ENCODE measurements around the gene ADCY2. TPM values are rescaled to one million over a fixed set of nuclear protein-coding genes. Genes with fewer than 3 reads are reported as not detected.

The ADCY2 gene
- total RNA-seq, 6 experiments from 2014 or later, result 0.93 TPM; not detected in 5

- ATAC-seq (no peak), DNase-seq (no peak)
- Histone ChIP-seq H3K9me3 (no peaks in the 10 kb centered on the region), H3K27me3 (peaks cover 0 to 3% of the 10 kb centered on the region in 2 donors), H3K4me3 (no peak overlapping the region), H3K36me3 (no peaks in the 10 kb centered on the region), H3K4me1 (no peaks in the 10 kb centered on the region), H3K27ac (no peak overlapping the region)
- whole genome bisulfite sequencing (ENCODE audit: insufficient coverage, low coverage, low lambda C conversion rate, missing lambda C conversion rate), result 45% methylated on average over 3 of the region's 5 CpGs
- no peak for TF ChIP-seq CTCF (IDR thresholded peaks at IDR 0.05)
- TF ChIP-seq POLR2A (IDR thresholded peaks at IDR 0.05), result no peak
- intact Hi-C loops (cut with DNase I), result no loop called here
Observed at GRCh38 chr5:7742241-7742656, 346.3 kb downstream of the ADCY2 start.

- peak; percentile 66 to 95 (median 90) for TF ChIP-seq CTCF (IDR thresholded peaks at IDR 0.05)
- no peak for TF ChIP-seq POLR2A (IDR thresholded peaks at IDR 0.05)
- H3K27me3 ChIP-seq, result peaks cover 0 to 3% of the 10 kb centered on the region in 2 donors
- peak; percentile 45 to 67 (median 56) for DNase-seq
- no peak overlapping the region for H3K27ac ChIP-seq
- 27% methylated on average over 11 of the region's 11 CpGs for WGBS (ENCODE audit: insufficient coverage, low coverage, low lambda C conversion rate, missing lambda C conversion rate)
- intact Hi-C loops (cut with DNase I), result no loop called here
- ATAC-seq, result peak; percentile 69 to 77 (median 74)
- no peak overlapping the region for H3K4me3 ChIP-seq
- no peaks in the 10 kb centered on the region for H3K4me1 ChIP-seq
- no peaks in the 10 kb centered on the region for H3K9me3 ChIP-seq
- H3K36me3 ChIP-seq, result no peaks in the 10 kb centered on the region
Observed at GRCh38 chr5:7745882-7746610, 350.1 kb downstream of the ADCY2 start.

GRCh38 chr5:7747728-7748127 lies 351.8 kb downstream of the ADCY2 start:
- Histone ChIP-seq H3K27ac (no peak overlapping the region), H3K36me3 (no peaks in the 10 kb centered on the region), H3K9me3 (no peaks in the 10 kb centered on the region), H3K27me3 (peaks cover 0 to 3% of the 10 kb centered on the region in 2 donors), H3K4me1 (no peaks in the 10 kb centered on the region), H3K4me3 (no peak overlapping the region)
- intact Hi-C loops (cut with DNase I), result no loop called here
- DNase-seq, result no peak
- WGBS (ENCODE audit: insufficient coverage, low coverage, low lambda C conversion rate, missing lambda C conversion rate), result 60% methylated on average over 6 of the region's 6 CpGs
- no peak for ATAC-seq
- no peak for TF ChIP-seq POLR2A (IDR thresholded peaks at IDR 0.05)
- no peak for TF ChIP-seq CTCF (IDR thresholded peaks at IDR 0.05)

DNA sequence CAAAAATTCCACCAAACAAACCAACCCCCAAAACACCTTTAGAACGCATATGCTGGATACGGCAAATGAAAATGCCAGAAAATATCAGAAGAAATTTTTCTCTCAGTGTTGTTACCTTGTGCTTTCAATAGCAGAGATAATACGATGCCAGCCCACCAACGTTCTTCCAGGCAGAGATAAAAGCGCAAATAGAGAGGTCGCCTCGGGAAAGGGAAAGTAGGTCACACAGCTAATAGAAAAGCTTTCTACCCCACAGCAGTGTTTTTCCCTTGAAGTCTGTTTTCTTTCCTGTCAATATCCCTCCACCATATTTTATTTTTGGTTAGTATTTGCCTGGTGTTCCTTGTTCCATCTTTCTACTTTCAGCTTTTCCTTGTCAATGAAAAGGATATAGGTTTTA lies 353.7 kb downstream of the ADCY2 start:
- intact Hi-C loops (cut with DNase I), result no loop called here
- Histone ChIP-seq H3K4me1 (no peaks in the 10 kb centered on the region), H3K36me3 (no peaks in the 10 kb centered on the region), H3K9me3 (no peaks in the 10 kb centered on the region), H3K27ac (no peak overlapping the region), H3K4me3 (no peak overlapping the region), H3K27me3 (peaks cover 0 to 3% of the 10 kb centered on the region in 2 donors)
- WGBS (ENCODE audit: insufficient coverage, low coverage, low lambda C conversion rate, missing lambda C conversion rate), result 48% methylated on average over 7 of the region's 7 CpGs
- DNase-seq, result no peak
- ATAC-seq, result no peak
- no peak for TF ChIP-seq CTCF (IDR thresholded peaks at IDR 0.05)
- TF ChIP-seq POLR2A (IDR thresholded peaks at IDR 0.05), result no peak

All from right lobe of liver (tissue), 6 donors.